TTC549 (cell line): ENCODE results near the gene TBR1.

Experiments
- FAIRE-seq: peaks from 2 replicates; lab custom pipeline; 2012; peaks lifted over from hg19 to GRCh38; lab: Jason Lieb, UNC

The TBR1 gene

GRCh38 chr2:161415987-161416707, at the start of gene TBR1:
TBR1 (plus strand) TSS chr2:161416297; CDS start chr2:161416411, 114 bp downstream.
- no peak for FAIRE-seq

- FAIRE-seq = no peak
These were observed 48.4 kb upstream of the TBR1 start for GRCh38 chr2:161367675-161368074.

GRCh38 chr2:161369311-161369710, 46.8 kb upstream of the TBR1 start:
- FAIRE-seq = no peak

- FAIRE-seq = no peak
These were observed 45.1 kb upstream of the TBR1 start for GRCh38 chr2:161370981-161371380.

GRCh38 chr2:161371869-161372268, 44.2 kb upstream of the TBR1 start:
- no peak for FAIRE-seq

GRCh38 chr2:161373942-161374341, 42.2 kb upstream of the TBR1 start:
- FAIRE-seq = no peak

- FAIRE-seq = no peak
These were observed 41.7 kb upstream of the TBR1 start for GRCh38 chr2:161374446-161374845.

- FAIRE-seq = no peak
These were observed 36.4 kb upstream of the TBR1 start for GRCh38 chr2:161379740-161380139.

- no peak for FAIRE-seq
These were observed 34.6 kb upstream of the TBR1 start for GRCh38 chr2:161381546-161381945.

- FAIRE-seq = no peak
These were observed 33.4 kb upstream of the TBR1 start for GRCh38 chr2:161382747-161383146.

GRCh38 chr2:161384864-161385263, 31.2 kb upstream of the TBR1 start:
- FAIRE-seq = no peak

- FAIRE-seq = no peak
These were observed 29.8 kb upstream of the TBR1 start for GRCh38 chr2:161386228-161386824.

- FAIRE-seq = no peak
These were observed 27.8 kb upstream of the TBR1 start for GRCh38 chr2:161388146-161388779.

- FAIRE-seq = no peak
These were observed 24.2 kb upstream of the TBR1 start for GRCh38 chr2:161391737-161392506.

- no peak for FAIRE-seq
These were observed 16.0 kb upstream of the TBR1 start for GRCh38 chr2:161400076-161400475.

- FAIRE-seq = no peak
These were observed 13.8 kb upstream of the TBR1 start for GRCh38 chr2:161402297-161402696.

- FAIRE-seq = no peak
These were observed 9.8 kb upstream of the TBR1 start for GRCh38 chr2:161406316-161406715.

GRCh38 chr2:161407597-161407996, 8.5 kb upstream of the TBR1 start:
- FAIRE-seq = no peak

- FAIRE-seq = no peak
These were observed 6.7 kb upstream of the TBR1 start for GRCh38 chr2:161409308-161409907.

GRCh38 chr2:161412346-161412745, 3.8 kb upstream of the TBR1 start:
- no peak for FAIRE-seq

GRCh38 chr2:161414042-161415033, 1.8 kb upstream of the TBR1 start:
- FAIRE-seq = no peak
